HG03103 (cell line): ENCODE data around the gene TRMT11.
"Not testable (repeated sequence)": the region's sequence is repeated elsewhere in the genome, so short reads cannot be mapped to it uniquely, and the experiment has no call there.

Experiments
- ATAC-seq: cut with Tn5 transposase; IDR thresholded peaks from one replicate; pipeline ENCODE4 v1.9.1; 2021; ENCODE audit warnings: low read depth; ENCODE audit not compliant: unreplicated experiment

Gene TRMT11

GRCh38 chr6:126039284-126039683, 52.9 kb downstream of the TRMT11 start:
- ATAC-seq = no peak

- no peak for ATAC-seq
Observed at GRCh38 chr6:126040394-126040793, 54.1 kb downstream of the TRMT11 start.

GRCh38 chr6:126040826-126041225, 54.5 kb downstream of the TRMT11 start:
- ATAC-seq = no peak

- ATAC-seq = no peak
Observed at GRCh38 chr6:126041516-126041915, 55.2 kb downstream of the TRMT11 start.

DNA sequence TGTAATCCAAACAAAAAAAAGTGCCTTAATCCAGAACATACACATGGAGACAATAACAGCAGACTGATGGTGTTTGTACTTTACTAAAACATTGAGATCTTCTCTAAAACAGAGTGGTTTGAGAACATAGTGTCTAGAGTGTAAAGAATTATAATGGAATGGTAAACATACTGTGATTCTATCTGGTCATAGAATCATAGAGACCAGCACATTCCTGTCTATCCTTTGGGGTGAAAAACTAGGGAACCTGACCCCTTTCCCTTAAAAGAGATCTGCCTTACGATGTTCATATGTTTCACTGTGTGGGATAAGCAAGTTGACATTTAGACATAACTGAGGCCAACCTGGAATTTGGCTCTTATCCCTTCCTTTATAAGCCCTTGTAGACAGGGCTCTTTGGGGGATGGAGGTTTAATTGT, 55.7 kb downstream of the TRMT11 start:
- no peak for ATAC-seq

GRCh38 chr6:126047648-126048047, 61.3 kb downstream of the TRMT11 start:
- ATAC-seq = no peak

DNA sequence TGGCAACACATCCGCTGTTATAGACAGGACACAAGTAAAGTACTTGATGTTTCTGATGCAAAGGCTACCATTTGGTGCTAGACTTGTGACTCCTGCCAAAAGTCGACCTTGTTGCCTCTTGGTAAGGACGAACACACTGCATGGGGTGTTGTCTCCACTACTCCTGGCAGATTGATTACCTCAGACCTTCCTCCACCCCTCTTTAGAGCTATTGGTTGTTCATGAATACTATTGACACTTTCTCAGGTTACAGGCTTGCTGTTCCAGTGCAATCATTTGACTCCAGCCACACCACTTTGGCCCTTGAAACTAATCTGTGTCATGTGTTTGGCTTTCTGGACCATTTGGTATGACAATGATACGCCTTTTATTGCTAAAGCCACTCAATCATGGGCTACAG, 62.3 kb downstream of the TRMT11 start:
- no peak for ATAC-seq

DNA sequence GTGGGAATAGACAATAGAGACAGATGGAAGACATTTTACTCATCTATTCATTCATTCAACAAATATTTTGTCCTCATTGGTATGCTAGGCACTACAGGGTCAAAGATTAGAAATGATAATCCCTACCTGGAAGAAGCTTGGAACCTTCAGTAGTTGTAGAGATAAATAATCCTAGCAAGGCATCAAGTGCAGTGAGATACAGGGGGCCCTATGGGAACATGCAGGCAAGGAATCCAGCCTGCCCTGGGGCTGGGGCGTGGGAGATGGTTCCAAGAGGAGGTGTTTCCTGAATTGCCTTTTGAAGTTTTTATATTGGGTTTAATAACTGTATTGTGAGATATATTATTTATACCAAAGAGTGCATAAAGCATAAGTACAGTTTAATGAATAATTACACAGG, 64.5 kb downstream of the TRMT11 start:
- ATAC-seq = no peak

DNA sequence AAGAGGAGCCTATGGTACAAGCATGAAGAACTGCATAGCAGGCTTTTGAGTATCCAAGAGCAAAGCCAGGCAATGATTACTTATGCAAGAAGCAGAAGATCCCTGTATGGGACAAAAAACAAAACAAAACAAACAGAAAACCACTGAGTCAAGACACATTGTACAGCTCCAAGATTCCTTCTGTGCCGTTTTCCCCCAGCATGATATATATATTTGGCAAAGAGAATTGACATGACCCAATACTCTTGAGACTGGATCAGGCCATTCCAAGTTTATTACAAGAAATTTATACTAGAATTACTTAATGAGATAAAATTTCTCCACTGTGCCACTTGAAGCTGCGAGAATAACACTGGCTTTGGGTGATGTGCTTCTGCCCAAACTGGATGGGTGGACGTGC, 65.5 kb downstream of the TRMT11 start:
- ATAC-seq = no peak

DNA sequence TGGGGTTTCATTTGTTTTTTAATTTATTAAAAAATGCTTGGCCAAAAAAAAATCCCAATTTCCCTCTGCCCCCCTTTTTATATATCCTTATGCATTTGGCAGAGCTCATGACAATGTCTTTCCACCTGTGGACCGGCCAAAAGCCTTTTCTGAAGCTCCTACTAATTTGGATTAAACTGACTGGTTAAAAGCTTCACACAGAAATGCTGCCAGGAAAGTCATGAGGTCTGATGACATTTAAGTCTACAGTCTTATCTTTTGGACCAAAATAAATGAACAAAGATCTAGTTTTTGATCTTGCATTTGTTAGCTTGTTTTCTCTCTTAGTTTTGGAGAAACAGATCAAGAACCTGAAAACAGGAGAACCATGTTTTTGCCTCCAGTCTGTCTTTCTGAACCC, 66.1 kb downstream of the TRMT11 start:
- ATAC-seq = no peak

DNA sequence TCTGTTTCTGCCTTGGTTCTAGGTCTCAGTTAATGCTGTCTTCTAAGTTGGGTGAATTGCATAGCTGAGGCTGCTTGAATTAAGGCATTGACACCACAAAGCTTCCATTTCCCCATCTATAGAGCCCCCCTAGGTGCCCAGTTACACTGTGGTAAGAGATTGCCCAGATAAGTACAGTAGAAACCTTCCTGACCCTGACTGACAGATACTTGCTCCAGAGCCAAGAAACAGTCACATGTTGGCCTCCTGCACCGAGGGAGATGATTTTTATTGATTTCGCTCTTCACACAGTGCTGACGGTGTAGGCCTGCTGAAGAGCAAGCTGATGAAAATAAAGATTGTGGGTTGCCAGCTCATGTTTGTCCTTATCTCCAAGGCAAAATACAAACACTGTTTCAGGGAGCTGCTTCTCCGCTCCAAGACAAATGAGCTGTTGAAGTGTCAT, 67.9 kb downstream of the TRMT11 start:
- ATAC-seq = no peak

- ATAC-seq = no peak
Observed at GRCh38 chr6:126054802-126055201, 68.5 kb downstream of the TRMT11 start.

- no peak for ATAC-seq
Observed at GRCh38 chr6:126055449-126055848, 69.1 kb downstream of the TRMT11 start.

DNA sequence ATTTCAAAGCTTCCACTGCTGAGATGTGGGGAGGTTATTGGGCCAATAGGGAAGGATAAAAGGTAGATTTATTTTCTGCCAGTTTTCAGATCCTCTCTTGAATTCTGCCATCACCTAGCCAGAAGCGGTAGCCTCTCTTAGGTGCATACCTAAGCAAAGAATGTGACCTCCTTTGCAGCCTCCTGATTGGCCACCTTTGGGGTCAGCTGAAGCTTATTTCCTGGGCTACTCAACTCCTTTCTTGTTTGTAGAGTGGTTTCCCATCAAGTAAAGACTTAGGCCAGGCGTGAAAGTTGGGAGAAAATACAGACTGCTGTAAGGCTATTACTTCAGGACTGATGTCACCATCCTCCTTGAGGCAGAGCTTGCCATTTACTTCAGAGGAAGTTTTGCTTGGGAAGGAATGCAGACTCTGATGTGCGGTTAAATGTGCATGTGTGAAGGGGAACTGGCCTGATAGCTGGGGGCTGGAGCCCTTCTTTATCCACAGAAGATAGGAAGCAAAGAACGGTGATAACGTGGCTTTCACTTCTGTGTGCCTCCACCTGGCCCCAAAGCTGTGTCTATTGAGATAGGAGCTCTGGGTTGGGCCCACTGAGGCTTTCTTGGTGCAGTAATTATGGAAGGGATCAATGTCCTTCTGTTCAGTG, 70.1 kb downstream of the TRMT11 start:
- no peak for ATAC-seq

DNA sequence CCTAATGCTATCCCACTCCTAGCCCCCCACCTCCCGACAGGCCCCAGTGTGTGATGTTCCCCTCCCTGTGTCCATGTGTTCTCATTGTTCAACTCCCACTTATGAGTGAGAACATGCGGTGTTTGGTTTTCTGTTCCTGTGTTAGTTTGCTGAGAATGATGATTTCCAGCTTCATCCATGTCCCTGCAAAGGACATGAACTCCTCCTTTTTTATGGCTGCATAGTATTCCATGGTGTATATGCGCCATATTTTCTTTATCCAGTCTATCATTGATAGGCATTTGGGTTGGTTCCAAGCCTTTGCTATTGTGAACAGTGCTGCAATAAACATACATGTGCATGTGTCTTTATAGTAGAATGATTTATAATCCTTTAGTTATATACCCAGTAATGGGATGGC, 71.7 kb downstream of the TRMT11 start:
- ATAC-seq = not testable (repeated sequence)

DNA sequence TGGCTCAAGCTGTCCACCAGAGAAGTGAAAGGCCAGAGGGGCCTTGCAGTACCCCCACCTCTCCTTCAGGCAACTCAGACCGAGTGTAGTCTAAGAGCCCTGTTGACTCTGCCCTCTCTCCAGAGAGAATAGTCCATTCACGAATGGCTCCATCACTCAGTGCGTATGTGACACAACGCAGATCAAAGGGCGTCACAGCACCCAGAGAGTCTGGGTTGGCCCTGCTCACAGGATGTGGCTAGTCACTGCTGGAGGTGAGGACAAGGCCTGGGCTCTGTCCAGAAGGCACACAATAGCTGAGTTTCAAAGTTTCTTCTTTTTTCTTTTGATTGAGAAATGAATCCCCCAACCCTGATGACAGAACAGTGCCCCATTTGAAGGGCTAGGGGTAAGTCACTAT, 74.1 kb downstream of the TRMT11 start:
- no peak for ATAC-seq

DNA sequence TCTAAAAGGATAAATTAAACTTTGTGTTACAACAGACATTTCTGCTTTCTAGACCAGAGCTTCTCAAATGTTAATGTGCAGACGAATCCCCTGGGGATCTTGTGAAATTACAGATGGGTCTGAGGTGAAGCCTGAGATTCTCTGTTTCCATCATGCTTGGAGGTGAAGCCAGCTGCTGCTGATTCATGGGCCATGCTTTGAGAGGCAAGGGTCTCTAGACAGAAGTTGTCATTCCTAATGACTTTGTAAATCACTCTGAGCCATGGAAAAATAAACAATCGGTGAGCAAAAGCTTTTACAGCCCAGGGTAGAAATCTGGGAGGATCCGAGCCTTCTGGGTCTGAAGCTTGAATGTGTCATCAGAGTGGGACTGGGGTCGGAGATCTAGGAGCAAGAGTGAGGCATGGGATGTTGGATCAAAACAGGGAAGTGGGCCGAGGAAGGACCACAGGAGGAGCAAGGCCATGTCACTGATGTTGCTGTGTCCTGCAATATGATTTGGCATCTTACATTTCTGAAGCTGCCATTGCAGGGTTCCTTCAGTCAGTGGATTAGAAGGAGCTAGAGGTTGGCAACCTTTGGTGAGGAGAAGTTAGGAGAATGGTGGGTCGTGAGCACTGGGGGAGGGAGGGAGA, 77.3 kb downstream of the TRMT11 start:
- no peak for ATAC-seq

- ATAC-seq = no peak
Observed at GRCh38 chr6:126064257-126064747, 78.0 kb downstream of the TRMT11 start.

DNA sequence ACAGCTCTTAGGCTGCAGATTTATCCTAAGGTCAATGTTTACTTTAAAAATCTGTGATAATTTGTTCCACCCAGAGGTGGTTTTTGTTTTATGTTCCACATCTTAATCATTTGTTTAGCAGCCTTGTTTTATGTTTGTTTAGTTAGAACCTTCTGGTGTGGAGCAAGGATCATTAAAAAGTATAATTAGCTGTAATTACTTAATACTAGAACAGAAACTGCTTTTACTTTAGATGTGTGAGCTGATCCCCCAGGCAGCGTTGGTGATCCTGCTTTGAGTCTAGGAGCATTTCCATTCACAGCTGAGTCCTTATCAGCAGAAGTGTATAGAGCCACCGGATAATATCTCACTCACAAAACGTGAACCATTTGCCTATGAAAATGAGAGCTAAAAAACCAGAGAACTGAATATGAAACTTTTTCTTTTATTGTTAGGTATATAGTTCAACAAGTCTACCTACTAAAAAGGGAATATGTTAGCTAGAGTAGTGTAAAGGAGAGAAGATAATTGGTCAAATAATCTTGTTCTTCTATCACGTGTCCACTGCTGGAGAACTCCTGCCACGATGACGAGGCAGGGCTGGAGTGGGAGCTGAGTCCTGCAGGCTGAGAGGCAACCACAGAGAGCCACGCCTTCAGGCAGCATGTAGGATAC, 78.5 kb downstream of the TRMT11 start:
- ATAC-seq = no peak

- no peak for ATAC-seq
Observed at GRCh38 chr6:126066053-126067048, 80.0 kb downstream of the TRMT11 start.

DNA sequence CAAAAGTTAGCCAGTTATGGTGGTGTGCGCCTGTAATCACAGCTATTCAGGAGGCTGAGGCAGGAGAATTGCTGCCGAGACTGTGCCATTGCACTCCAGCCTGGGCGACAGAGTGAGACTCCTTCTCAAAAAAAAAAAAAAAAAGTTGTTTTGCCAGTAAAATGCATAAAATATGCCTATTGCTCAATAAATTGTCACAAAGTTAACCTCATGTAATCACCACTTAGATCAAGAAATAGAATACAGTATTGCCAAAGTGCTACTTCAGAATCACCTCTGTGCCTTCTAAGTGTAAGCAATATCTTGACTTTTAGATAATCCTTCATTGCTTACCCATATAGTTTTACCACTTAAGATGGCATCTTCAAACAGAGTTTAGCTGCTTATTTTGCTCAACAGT, 80.7 kb downstream of the TRMT11 start:
- no peak for ATAC-seq
